ENCODE measurements around the gene TRIM10.
"Not testable (repeated sequence)": the region's sequence is repeated elsewhere in the genome, so short reads cannot be mapped to it uniquely, and the experiment has no call there.

Gene TRIM10

DNA sequence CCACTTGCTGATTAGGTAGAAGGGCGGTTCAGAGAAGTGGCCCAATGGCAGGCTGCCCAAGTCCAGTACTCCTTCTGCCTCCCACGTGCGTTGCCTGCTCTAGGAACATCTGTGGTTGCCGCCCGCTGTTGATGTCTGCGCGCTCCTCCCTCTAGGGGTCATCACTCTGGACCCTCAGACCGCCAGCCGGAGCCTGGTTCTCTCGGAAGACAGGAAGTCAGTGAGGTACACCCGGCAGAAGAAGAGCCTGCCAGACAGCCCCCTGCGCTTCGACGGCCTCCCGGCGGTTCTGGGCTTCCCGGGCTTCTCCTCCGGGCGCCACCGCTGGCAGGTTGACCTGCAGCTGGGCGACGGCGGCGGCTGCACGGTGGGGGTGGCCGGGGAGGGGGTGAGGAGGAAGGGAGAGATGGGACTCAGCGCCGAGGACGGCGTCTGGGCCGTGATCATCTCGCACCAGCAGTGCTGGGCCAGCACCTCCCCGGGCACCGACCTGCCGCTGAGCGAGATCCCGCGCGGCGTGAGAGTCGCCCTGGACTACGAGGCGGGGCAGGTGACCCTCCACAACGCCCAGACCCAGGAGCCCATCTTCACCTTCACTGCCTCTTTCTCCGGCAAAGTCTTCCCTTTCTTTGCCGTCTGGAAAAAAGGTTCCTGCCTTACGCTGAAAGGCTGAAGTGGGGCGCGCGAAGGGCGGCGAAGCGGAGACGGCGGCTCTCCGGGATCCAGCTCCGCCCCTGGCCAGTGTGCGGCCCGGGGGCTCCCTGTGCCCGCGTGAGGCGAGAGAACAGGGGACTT, 10.9 kb upstream of the TRIM10 start:
- no peak for DNase-seq

DNA sequence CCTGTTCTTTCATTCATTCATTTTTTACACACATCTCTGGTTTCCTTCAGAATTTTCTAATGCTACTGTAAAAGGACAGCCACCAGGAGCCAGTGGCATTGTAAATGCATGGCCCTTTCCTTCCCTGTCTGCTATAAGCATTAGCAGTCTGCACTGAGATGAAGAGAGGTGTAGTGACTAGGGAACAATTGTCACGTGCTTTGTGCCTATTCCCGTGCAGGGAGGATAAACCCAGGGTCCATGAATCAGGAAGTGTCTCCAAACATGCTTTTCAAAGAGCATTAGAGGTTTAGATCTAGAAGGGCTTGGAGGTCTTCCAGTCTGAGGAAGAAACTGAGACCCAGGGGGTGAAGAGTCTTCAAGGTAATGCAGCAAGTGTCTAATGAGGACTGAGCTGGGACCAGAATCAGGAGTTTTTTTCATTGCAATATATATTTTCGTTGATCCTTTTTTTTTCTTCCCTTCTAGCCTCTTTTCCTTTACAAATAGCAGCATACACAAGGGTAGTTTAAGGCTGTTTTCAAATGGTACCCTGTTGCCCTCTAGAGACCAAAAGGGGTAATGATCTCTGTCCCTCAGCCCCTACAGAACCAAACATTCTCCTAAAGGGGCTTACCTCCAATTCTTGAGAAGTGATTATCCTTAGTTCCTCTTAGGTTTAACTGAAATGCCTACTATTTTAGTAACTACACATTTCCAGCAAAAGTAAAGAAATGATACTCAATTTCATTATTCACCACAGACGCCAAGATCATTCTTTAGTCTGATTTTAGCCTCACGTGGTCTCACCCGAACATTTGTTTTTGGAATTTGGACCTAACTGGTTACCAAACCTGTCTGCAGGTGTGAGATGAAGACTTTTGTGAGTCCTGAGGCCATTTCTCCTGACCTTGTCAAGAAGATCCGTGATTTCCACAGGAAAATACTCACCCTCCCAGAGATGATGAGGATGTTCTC, 8.9 kb upstream of the TRIM10 start:
- no peak for DNase-seq

DNA sequence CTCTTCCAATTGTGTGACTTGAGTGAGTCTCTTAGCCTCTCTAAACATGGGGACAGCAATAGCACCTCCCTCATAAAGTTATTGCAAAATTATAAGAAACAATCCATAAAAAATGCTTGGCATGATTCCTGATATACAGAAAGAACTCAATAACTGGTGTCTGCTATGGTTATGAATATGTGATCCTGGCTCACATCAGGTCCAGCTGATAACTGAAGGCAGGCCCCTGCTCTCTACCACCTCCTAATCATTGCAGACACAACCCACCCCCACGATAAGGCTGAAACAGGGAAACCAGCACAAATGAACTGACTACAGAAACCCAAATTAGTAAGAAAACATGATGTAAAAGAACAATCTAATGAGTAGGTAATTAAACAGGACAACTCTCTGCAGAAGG, 7.7 kb upstream of the TRIM10 start:
- DNase-seq, result no peak

DNA sequence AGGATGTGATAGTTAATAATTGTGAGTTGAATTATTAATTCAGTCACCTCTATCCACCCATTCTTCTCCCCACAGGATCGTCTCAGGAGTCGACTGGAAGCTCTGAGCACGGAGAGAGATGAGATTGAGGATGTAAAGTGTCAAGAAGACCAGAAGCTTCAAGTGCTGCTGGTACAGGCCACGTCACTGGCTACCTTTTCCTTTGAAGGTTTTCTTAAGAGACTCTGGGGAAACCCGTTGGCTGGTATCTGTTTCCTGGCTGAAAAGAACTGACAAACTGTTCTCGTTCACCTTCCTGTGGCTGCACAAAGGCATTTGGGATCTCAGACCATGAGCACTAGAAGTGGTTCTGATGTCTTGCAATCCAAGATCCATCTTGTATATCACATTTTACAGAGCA, 6.1 kb upstream of the TRIM10 start:
- no peak for DNase-seq

DNA sequence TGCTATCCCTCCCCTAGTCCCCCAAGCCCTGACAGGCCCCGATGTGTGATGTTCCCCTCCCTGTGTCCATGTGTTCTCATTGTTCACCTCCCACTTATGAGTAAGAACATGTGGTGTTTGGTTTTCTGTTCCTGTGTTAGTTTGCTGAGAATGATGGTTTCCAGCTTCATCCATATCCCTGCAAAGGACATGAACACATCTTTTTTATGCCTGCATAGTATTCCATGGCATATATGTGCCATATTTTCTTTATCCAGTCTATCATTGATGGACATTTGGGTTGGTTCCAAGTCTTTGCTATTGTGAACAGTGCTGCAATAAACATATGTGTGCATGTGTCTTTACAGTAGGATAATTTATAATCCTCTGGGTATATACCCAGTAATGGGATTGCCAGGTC, 4.2 kb upstream of the TRIM10 start:
- DNase-seq, result not testable (repeated sequence)

DNA sequence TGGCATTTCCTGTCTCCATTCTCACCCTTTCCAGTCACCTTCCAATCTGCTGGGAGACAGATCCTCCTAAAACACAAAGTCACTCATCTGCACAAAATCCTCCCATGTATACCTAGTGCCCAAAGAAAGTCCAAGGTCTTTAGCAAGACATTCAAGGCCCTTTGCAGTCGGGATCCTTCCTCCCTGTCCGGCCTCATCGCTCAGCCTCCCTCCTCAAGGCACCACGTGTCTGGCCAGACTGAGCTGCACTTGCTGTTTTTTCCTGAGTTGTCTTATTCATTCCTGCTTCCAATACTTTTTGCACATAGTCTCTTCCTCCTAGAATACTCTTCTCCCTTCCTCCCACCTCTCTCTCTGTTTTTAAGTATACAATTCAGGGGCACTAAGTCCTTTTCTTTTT, 3.7 kb upstream of the TRIM10 start:
- DNase-seq, result no peak

DNA sequence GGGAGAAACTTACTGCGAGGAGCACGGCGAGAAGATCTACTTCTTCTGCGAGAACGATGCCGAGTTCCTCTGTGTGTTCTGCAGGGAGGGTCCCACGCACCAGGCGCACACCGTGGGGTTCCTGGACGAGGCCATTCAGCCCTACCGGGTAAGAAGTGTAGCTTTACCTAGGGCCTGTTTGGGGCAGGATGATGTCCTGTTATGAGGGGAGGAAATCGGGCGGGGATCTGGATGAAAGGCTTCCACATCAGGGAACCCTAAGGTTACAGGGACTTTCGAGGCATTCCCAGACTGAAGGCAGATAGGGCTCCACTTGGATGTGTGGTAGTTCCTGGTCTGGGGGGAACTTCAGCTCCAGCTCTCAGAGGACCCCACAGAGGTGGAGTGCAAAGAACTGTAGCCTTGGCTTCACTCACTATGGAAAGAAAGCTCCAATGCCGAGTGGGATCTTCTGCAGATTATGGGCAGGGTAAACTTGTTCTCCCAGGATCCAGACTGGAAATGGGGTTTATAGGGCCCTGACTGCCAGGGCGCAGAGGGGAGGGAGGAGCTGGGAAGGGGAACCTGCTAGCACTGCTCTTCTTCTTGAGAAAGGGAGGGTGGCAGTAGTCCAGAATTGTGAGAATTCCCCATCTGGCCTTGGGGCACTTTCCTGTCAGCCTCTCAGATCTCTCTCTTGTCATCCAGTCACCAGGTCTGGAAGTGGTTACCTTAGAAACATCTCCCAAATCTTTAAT, 3.1 kb upstream of the TRIM10 start:
- DNase-seq, result no peak

DNA sequence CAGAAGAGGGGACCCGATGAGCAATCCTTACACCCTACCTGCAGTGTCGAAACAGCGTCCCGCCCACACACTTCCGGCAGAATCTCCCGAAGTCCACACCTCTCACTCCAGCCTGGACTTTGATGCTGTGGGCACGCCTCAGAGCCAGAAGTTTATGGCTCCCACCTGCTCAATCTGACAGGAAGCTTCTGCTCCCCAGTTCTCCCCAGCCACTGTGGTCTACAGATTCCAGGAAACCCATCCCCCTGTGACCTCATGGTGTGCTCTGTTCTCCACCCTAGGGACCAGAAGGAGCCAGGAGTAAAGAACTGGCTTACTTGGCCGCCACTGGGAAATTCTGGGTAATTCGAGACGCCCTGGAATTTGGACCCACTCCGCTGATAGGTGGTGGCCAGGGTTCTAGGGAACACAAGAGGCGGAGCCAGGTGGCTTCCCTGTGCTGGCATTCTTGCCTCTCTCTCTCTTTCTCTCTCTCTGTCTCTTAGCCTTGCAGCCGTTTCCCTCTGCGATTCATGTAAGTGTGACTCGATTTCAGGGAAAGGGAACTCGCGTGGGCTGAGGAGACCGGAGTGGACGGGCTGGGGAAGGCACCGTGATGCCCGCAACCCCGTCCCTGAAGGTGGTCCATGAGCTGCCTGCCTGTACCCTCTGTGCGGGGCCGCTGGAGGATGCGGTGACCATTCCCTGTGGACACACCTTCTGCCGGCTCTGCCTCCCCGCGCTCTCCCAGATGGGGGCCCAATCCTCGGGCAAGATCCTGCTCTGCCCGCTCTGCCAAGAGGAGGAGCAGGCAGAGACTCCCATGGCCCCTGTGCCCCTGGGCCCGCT, 2.3 kb upstream of the TRIM10 start, which contains the start of gene TRIM15:
Gene TRIM15 (plus strand): TSS at position 457 of the 828 bp plus-strand sequence. CDS start 139 bp downstream, at position 596.
- peak; percentile 51 for DNase-seq

DNA sequence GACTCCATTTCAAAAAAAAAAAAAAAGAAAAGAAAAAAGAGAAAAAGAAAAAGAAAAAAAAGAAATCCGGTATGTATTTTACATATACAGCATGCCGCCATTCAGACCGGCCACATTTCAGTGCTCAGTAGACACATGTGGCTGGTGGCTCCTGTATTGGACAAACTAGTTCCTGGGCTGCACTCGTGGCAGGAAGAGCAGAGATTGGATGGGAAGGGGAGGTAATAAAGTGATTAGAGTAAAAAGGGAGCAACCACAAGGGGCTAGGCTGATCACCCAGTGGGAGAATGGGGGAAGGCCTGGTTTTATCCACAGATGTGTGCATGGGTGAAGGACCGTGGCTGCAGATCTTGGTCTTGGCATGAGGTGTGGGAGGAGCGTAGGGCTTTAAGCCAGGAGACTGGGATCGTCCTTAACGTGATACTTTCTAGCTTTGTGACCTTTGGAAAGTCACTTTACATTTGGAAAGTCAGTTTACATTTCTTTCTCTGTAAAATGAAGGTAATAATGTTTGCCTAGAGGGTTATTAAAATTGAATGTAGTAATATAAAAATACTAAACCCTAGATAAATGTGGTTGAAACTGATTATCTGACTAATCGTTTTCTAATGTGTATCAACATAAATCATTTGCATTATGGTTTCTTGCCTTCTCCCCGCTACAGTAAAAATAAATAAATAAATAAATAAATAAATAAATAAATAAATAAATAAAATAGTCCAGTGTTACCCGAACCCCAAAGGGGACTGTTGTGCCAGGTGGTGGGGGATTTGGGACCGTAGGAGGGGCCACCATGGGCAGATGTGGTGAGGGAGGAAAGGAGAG, 1.5 kb upstream of the TRIM10 start:
- DNase-seq, result no peak

DNA sequence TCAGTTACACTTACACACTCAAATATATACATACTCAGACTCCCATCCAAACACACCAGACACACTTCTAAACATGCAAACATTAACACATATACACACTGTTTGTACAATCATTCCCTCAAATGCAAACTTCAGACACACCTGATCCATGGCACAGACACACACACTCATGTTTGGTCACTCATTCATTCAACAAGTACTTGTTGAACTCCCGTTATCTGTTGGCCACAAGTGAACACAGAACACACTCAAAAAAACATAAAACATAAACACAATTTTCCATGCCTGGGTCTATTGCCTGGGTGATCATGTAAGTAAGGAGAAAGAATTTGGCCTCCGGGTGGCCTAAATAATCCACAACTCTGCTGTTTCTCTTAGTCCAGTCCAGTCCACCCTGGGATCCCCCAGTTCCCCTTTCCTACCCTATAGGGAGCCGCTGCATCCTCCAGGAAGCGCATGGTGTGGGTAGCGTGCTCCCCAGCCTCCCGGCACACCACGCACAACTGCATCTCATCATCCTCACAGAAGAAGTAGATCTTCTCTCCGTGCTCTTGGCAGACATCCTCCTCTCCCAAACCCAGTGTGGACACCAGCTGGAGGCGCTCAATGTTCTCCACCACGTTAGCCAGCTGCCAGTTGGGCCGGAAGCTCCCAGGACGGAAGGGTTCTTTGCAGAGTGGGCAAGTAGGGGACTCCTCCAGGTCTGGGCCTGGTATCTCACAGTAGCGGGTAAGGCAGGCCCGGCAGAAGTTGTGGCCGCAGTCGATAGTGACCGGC, 815 bp downstream of the TRIM10 start:
- no peak for DNase-seq

DNA sequence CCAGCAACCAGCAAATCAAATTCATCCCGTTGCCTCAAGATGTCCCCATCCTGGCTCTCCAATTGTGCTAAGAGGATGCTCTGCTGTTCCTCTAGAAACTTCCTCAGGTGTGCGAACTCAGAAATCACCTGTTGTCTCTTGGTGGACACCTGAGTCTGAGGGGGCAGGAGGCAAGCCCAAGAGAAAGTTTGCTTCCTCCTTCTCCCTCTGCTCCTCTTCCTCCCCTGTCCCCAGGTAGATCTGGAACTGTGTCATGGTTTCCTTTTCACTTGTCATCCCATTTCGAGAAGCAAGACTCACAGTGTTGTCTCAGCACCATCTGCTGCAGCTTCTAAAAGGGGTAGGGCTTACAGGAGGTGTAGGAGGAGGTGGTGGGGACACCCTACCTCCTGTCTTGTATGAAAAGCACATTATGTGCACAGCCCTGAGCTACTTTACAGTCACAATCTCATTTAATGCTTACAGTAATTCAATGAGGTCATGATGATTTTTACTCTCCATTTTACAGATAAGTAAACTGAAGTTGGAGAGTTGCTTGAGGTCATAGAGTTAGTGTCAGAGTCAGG, 2.5 kb downstream of the TRIM10 start:
- no peak for DNase-seq

DNA sequence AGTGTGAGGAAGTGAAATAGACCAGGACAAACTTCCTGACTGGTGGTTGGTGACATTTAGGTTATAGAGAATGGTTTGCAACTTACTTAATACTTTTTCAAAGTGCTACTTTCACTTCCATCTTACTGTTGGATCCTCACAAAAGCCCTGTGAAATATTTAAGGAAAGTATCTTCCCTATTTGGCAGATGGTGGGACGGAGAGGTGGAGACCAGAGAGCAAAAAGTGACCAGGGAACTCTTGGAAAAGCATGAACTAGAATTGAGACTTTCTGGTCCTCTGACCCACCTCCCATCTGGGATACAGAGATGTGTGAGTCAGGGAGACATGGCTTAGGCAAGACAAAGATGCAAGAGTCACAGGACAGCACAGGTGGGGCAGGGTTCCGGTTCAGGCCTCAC, 3.0 kb downstream of the TRIM10 start:
- DNase-seq, result no peak

DNA sequence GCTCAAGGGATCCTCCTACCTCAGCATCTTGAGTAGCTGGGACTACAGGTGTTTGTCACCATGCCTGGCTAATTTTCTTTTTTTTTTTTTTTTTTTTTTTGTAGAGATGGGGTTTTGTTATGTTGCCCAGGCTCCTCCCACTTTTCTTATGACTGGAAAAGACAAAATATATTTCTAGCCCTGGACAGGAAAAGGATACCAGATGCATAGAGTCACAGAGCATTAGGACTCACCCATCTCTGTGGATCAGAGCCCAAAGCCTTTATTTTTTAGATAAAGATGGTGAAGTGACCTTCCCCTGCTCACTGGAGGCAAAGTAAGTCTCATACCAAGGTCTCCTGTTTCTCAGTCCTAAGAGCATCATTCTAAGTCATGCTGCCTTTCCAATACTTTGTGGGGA, 3.4 kb downstream of the TRIM10 start:
- no peak for DNase-seq

DNA sequence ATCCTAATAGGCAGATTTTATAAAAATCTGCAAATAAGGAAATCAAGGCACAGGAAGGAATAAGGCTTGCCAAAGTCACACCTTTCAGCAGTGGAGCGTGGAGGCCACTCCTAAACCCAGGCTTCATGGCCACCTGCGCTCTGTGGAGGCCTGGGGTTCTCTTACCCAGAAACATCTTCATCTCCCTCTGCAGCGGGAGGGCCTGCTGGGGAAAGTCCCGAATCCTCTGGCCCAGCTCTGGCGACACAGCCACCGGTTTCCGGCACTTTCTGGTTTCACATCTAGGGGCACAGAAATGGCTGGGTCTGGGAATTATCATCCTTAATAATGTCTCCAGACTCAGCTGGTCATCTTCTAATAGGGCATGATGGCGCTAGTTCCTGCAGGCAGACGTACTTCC, 4.2 kb downstream of the TRIM10 start:
- no peak for DNase-seq

DNA sequence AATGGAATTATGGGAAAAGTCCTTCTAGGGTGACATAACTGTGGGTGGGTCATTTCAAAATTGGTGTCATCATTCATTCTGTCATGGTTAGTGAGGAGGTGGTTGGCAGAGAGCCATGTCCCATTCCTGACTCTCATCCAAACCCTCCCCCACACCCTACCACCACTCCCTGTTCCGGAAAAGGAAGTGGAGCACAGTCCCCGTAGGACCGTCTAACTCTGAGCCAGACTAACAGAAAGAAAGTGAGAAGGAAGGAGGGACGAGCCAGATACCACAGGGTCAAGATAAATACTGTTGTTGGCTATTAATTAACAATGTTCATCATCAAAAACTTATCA, 4.8 kb downstream of the TRIM10 start:
- no peak for DNase-seq

DNA sequence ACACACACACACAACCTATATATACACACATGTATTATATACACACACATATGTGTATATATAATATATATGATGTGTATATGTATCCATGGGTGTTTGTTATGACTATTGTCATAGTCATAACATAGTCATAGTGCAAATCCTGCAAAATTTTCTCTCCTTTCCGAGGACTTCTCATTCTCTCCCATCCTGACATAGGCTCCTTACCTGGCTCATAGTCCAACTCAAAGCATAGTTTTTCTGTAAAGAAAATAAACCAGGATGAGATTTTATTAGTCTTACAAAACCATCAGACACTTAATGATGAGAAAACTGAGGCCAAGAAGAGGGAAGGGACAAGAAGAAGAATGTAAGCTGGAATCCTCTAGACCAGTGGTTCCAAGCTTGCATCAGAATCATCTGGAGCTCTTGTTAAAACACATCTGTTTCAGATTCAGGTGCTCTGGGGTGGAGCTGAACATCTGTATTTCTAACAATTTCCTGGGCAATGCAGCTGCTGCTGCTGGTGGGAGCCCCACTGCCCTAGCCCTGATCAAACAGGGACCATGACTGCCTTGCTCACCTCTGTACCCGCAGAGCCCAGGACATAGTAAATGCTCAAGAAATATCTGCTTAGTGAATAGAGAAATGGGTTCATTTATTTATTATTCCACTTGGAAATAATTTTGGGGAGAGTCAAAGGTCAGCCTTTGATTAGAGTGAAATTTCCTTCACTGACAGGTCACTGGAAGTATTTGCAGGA, 5.3 kb downstream of the TRIM10 start:
- no peak for DNase-seq

DNA sequence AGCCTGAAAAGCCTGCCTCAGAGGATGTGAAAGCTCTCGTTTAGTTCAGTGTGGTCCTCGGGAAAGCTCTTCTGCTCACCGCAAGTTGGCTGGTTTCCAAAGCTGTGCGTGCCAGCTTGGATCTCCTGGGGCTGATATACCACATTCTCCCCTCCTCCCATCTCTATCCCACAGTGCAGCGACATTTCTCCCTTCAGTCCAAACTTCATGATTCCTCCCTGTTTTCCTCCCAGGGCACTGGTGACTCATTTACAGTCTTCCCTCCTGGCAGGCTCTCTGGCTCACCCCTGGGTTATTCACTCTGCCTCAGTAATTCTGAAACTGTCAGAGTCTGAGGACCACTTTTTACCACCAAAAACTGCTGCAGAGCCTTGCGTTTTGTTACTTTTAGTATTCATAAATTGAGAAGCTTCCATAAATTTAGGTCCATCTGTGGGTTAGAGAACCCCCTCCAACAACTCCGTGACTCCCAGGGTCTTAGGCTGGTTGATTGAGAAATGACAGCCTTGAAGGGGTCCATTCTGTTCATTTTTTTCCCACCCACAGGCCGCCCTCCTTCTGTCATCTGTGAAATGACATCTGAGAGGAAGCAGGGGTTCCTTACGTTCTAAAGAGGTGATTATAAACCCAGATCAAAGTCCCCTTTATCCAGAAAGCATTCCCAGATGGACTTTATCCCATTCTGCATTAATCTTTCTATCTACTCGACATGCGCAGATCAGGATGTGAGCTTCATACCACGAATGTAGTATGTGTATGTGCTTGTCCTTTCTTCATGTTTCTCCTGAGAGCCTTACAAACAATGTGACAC, 6.1 kb downstream of the TRIM10 start:
- no peak for DNase-seq

DNA sequence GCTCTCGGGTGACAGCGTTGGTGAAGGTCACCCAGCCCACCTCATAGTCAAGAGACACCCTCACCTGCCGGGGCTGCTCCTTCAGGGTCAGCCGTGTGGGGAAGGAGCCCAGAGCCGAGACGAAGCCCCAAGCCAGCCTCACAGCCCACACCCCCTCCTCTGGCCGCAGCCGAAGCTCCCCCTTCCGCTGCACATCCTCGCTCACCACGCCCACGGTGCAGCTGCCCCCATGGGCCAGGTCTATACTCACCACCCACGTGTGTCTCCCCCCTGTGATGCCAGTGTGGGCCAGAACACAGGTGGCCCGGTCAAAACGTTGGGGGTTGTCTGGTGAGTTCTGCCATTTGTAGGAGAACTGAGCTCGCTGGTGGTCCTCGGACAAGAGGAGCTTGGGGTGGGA, 7.0 kb downstream of the TRIM10 start:
- DNase-seq, result no peak
